HG02938 (cell line): ENCODE measurements around the gene ZKSCAN7.
"Not testable (repeated sequence)": the region's sequence is repeated elsewhere in the genome, so short reads cannot be mapped to it uniquely, and the experiment has no call there.

Experiments
- ATAC-seq: cut with Tn5 transposase; IDR thresholded peaks from one replicate; pipeline ENCODE4 v1.9.1; 2021; ENCODE audit warnings: mild to moderate bottlenecking, moderate library complexity; ENCODE audit not compliant: unreplicated experiment

The ZKSCAN7 gene

GRCh38 chr3:44554626-44555592, at the start of gene ZKSCAN7:
TSS of gene ZKSCAN7 (plus strand) at chr3:44555193. CDS start at chr3:44557048, 1,855 bp downstream.
- ATAC-seq, result peak; percentile 63

- ATAC-seq, result no peak
These were observed 48.4 kb upstream of the ZKSCAN7 start for GRCh38 chr3:44506556-44506955.

GRCh38 chr3:44506961-44507360, 48.0 kb upstream of the ZKSCAN7 start:
- ATAC-seq, result no peak

GRCh38 chr3:44509393-44509921, 45.5 kb upstream of the ZKSCAN7 start:
- ATAC-seq, result no peak

GRCh38 chr3:44510000-44510368, 45.0 kb upstream of the ZKSCAN7 start:
- peak; percentile 35 for ATAC-seq

- ATAC-seq, result no peak
These were observed 43.8 kb upstream of the ZKSCAN7 start for GRCh38 chr3:44511238-44511566.

GRCh38 chr3:44513513-44513912, 41.5 kb upstream of the ZKSCAN7 start:
- no peak for ATAC-seq

- ATAC-seq, result no peak
These were observed 38.8 kb upstream of the ZKSCAN7 start for GRCh38 chr3:44516230-44516629.

GRCh38 chr3:44518782-44519156, 36.2 kb upstream of the ZKSCAN7 start:
- ATAC-seq, result no peak

- no peak for ATAC-seq
These were observed 33.3 kb upstream of the ZKSCAN7 start for GRCh38 chr3:44521721-44522120.

GRCh38 chr3:44522494-44522933, 32.5 kb upstream of the ZKSCAN7 start:
- ATAC-seq, result no peak

GRCh38 chr3:44525060-44525459, 29.9 kb upstream of the ZKSCAN7 start:
- ATAC-seq, result no peak

- no peak for ATAC-seq
These were observed 25.1 kb upstream of the ZKSCAN7 start for GRCh38 chr3:44529927-44530326.

- no peak for ATAC-seq
These were observed 24.1 kb upstream of the ZKSCAN7 start for GRCh38 chr3:44530911-44531310.

- not testable (repeated sequence) for ATAC-seq
These were observed 20.3 kb upstream of the ZKSCAN7 start for GRCh38 chr3:44534659-44535058.

GRCh38 chr3:44535364-44535763, 19.6 kb upstream of the ZKSCAN7 start:
- no peak for ATAC-seq

GRCh38 chr3:44544811-44545210, 10.2 kb upstream of the ZKSCAN7 start:
- not testable (repeated sequence) for ATAC-seq

- no peak for ATAC-seq
These were observed 730 bp downstream of the ZKSCAN7 start for GRCh38 chr3:44555723-44556122.

GRCh38 chr3:44557074-44557473, 2.1 kb downstream of the ZKSCAN7 start:
- no peak for ATAC-seq

GRCh38 chr3:44561076-44561475, 6.1 kb downstream of the ZKSCAN7 start:
- ATAC-seq, result no peak

GRCh38 chr3:44562147-44562546, 7.2 kb downstream of the ZKSCAN7 start:
- no peak for ATAC-seq

- no peak for ATAC-seq
These were observed 13.6 kb downstream of the ZKSCAN7 start for GRCh38 chr3:44568561-44568960.
